HG02763 (cell line): ENCODE results near the gene SLC25A1.
"Not testable (repeated sequence)": the region's sequence is repeated elsewhere in the genome, so short reads cannot be mapped to it uniquely, and the experiment has no call there.

ENCODE experiments used
- ATAC-seq: cut with Tn5 transposase; IDR thresholded peaks from one replicate; pipeline ENCODE4 v1.9.1; 2021; ENCODE audit warnings: mild to moderate bottlenecking, moderate library complexity; ENCODE audit not compliant: unreplicated experiment

Gene SLC25A1

DNA sequence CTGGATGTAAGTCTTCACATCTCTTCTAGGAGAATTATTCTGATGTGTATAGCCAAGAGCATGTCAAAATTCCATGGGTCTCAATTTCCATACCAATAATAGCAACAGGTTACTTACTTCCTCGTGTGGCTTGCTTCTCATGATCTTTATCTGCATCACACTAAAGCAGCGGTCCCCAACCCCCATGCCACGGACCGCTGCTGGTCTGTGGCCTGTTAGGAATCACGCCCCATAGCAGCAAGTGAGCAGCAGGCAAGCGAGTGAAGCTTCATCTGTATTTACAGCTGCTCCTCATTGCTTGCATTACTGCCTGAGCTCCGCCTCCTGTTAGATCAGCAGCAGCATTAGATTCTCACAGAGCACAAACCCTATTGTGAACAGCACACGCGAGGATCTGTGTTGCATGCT is 28.9 kb upstream of the SLC25A1 start:
- no peak for ATAC-seq

DNA sequence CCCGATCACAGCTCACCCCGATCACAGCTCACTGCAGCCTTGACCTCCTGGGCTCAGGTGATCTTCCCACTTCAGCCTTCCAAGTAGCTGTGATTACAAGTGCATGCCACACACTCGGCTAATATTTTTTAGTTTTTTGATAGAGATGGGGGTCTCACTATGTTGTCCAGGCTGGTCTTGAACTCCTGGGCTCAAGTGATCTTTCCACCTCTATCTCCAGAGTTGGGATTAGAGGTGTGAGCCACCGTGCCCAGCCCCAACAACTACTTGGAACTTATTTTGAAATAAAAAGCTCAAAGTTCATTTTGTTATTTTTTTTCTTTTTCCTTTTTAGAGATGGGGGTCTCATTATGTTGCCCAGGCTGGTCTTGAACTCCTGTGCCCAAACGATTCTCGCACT is 27.8 kb upstream of the SLC25A1 start:
- ATAC-seq, result no peak

DNA sequence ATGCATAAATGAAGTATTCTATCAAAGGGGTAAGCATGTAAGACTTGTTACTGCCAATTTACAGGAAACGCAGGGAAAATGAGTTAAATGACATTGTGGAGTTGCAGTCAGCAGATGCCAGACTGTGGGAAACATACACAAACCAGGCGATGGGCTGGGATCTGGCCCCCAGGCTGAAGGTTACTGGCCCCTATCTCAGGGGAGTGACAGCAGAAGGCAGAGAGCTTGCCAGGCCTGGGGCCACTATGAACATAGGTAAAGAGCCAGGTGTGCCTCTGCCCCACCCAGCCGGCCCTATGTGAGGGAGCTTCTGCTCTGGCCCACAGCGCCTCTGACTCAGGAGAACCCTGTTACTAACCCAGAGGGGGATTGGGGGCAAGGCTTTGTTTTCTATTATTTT is 26.1 kb upstream of the SLC25A1 start:
- ATAC-seq, result no peak

DNA sequence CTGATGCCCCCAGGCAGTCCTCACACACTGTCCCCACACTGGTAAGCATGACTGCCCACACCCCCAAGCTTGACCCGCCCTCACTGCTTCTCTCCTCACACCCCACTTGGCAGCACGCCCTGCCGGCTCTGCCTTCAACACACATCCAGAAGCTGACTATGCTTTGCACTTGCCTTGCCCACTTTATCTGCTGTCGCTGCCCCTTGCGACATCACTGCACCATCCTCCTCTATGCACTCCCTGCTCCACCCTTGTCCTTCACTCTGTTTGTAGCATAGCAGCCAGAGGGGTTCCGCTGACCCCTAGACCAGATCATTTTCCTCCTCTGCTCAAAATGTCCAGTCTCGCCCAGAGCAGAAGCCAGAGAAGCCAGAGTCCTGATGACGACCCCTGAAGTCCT is 25.3 kb upstream of the SLC25A1 start:
- no peak for ATAC-seq

DNA sequence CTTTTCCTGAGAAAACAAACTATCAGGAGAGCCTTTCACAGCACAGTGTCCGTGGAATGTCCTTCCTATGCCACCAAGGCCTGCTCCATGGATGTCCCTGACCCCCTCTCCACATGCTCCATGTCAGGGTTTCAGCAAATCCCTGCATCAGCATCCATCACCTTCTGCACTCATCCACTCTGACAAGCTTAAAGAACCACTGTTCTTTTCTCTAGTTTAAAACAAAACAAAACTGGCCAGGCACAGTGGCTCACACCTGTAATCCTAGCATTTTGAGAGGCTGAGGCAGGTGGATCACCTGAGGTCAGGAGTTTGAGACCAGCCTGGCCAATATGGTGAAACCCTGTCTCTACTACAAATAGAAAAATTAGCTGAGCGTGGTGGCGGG is 24.3 kb upstream of the SLC25A1 start:
- not testable (repeated sequence) for ATAC-seq

DNA sequence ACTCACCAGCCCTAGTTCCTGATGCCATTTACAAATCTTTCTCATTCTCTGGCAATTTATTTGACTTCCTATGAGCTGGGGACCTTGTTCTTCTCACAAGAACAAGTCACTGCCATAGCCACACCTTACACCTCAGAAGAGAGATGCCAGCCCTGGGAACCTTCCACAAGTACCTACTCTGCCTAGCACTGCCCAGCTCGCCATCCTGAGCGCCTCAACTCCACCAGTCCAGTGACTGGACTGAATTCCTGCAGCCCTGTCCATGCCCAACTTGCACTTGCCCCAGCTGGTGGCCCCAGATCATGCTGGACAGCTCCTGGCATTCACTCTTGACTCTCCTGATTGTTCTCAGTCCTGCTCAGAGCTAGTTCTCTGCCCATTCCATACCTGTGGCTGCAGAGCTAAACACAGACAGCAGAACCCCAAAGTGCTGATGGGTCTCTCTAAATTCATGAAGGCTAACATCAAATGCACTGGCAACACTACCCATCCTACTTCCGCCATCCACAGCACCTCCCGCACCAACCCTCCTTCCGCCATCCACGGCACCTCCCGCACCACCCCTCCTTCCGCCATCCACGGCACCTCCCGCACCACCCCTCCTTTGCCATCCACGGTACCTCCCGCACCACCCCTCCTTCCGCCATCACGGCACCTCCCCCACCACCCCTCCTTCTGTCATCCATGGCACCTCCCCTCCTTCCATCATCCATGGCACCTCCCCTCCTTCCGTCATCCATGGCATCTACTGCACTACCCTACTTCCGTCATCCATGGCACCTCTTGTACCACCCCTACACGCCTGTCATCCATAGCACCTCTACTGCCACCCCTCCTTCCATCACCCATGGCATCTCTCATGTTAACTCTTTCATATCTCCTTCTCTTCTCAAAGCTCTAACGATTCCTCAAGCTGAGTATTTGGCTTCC is 23.6 kb upstream of the SLC25A1 start:
- ATAC-seq, result no peak

DNA sequence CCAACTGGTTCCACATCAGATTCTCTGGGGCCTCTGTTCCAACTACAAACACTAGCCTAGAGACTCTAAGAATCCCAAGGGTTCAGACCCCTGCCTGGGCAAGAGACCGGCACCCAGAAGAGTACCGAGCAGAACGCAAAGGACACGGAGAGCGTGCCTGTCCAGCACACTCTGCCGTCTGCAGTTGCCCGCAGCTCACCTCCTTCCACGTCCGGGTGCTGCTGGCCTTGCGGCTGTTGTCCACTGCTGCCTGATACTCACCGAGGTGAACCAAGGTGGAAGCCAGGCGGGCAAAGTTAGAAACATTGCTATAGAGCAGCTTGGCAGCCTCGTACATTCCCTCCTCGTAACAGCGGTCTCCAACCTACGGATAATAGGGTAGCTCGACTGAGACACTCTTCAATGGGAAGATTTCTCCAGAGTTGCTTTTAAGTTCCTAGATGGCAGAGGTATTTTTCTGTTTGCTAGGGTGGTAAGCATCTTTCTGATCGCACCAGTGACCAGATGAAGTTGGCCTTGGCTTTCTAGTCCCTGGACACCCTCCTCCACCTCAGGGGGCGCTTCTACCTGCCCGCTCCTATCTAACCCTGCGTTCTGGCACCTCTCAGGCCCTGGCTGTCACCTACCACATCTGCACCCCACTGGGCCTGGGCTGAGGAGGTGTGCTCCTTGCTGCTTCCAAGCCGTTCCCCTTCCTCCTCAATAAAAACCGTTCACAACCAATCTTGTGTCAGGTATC is 22.8 kb upstream of the SLC25A1 start:
- ATAC-seq, result no peak

DNA sequence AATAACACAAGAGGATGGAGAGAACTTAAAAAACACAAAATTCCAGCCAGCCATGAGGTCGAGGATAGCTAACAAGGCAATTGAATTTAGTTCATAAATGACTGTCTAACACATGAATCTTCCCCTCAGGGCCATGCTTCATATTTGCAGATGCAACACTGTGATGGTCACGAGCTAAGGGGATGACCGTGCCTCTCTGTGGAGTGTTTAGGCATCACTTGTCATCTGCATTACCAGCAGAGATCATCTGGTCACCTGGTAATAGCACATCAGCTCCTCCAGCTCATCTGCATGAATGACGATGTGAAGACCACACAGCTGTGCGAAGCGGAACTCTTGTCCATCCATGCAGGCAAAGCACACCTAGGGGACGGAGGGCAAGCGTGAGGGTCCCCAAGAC is 20.9 kb upstream of the SLC25A1 start:
- ATAC-seq, result no peak

DNA sequence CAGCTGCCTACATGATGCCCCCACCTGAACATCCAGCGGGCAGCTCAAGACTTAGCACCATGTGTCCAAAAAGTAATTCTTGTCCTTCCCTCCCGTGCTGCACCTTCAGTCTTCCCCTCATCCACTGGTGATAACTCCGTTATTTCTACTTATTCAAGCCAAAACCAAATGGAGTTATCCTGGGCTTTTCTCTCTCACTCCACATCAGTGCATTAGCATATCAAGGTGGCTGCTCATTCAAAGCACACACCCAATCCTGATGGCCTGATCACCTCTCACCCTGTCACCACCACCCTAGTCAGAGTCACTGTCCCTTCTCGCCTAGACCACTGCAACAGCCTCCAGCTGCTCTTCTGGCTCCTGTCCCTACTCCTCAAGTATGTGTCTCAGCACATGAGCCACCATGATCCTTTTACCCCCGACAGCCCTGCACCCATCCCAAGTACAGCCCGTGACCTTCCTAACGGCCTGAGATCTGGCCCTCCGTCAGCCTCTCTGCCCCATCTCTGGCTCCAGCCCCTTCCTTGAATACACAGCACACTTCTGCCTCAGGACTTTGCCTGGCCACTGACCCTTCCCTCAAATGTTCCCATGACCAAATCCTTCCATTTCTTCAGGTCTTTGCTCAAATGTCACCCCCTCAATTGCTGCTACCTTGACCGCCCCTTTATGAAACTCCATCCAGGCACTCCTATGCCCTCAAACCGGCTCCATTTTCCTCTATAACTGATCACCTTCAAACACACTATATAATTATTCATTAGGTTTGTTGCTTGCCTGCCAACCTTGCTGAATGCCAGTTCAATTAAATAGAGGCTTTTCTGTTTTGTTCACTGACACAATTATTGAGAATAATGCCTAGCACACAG is 19.7 kb upstream of the SLC25A1 start:
- ATAC-seq, result no peak

DNA sequence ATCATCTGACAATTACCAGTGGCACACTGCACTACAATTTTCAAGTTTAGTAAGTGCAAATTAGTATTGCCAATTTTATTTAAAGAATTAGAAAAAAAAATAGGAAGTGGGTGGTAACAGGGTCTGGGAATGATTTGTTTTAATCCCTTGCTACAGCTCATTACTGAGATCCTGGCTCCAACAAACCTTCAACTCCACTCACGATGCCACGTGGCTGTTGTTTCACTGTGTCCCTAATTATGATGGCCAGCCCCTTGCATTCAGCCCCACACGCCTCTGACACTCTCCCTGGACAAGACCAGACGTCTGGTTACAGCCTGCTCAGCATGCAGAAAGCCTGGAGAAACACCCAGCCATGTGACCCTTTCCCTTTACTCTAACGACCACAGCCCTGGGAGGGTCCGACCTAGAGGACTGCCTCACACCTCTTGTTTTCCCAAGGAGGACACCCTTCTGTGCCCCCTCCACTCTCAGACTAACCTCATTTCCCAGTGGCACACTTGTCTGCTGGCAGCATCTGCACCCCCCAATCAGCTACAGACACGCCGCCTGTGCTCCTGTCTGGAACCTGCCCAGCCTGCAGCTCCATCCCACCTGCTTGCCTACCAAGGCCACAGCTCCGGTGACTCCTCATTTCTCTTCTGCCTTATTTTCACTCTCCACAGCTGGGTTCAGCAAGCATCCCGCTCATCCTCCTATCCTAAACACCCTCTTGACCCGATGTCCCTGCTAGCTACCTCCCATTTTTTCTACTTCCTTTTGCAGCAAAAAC is 18.5 kb upstream of the SLC25A1 start:
- no peak for ATAC-seq

DNA sequence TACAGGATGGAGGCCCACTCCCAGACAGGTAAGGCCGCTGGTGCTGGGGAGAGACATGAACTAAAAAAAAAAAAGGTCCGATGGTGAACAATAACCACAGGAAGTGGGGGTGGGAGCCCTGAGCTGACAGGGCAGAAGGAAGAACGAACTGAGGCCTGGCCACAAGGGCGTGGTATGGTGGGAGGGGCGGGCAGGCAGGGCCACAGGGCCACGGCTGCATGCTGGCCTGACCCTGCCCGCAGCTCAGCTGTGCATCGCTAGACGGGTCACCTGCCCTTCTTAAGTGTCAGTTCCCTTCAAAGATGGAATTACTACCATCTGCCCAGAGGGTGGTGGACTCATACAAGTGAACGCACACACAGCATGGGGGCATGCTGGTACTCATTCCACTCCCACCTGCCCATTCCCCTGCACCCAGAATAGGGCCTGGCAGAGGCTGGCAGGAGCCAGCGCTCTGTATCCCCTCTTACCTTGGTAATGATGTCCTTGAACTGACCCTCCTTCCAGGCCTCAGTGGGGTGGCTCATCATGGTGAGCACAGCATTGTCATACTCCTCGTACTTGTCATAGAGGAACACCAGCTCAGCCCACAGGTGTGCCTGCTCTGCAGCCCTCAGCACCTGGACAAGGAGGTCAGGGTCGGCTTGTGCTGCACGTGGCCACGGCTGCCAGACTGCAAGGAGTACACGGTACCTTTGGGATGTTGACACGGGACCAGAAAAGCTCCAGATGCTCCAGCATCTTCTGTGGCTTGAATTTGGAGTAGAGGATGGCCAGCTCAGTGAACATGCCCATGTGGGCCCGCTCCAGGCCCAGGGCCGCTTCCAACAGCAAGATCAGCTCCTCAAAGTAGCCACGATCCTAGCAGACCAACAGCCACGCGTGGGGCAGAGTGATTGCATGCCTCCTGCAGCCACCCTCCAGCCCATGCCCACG is 17.5 kb upstream of the SLC25A1 start:
- no peak for ATAC-seq

DNA sequence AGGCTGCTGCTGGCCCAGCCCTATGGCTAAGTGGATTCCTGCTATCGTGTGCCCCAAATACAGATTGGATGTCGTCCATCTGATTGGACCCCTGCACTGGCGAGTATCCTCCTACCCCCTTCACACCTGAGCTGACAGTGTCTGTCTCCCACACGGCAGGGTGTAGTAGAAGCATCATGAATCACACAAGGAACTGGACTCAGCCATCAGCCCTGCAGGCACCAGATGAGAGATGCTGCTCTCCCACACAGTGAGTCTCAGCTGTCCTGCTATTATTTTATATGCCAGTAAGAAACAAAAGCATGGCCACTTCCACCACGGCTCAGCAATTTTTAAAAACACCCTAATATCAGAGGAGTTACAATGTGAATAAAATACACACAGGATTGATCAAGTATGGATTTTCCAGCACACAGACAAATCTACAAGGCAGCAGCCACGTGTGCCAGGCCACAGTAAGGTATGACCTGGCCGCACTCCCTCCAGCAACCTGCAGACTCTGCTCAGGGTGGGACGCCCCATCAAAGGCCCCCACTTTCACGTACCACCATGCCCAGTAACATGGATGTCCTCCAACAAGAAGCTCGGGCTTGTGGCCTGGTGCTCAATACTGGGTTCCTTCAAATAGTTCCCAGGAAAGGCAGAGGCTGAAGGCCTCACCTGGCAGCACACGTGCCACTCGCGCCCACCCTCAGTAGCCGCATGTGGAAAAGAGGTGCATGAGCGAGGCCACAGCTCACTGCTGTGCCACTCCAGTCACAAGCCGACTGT is 16.4 kb upstream of the SLC25A1 start:
- ATAC-seq, result no peak

DNA sequence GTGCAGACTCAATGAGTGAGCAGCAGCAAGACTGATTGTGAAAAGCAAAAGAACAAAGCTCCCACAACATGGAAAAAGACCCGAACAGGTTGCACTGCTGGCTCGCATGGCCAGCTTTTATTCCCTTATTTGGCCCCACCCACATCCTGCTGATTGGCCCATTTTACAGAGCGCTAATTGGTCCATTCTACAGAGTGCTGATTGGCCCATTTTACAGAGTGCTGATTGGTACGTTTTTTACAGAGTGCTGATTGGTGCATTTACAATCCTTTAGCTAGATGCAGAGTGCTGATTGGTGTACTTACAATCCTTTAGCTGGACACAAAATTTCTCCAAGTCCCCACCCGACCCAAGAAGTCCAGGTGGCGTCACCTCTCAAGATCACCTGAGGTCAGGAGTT is 15.3 kb upstream of the SLC25A1 start:
- ATAC-seq, result no peak

DNA sequence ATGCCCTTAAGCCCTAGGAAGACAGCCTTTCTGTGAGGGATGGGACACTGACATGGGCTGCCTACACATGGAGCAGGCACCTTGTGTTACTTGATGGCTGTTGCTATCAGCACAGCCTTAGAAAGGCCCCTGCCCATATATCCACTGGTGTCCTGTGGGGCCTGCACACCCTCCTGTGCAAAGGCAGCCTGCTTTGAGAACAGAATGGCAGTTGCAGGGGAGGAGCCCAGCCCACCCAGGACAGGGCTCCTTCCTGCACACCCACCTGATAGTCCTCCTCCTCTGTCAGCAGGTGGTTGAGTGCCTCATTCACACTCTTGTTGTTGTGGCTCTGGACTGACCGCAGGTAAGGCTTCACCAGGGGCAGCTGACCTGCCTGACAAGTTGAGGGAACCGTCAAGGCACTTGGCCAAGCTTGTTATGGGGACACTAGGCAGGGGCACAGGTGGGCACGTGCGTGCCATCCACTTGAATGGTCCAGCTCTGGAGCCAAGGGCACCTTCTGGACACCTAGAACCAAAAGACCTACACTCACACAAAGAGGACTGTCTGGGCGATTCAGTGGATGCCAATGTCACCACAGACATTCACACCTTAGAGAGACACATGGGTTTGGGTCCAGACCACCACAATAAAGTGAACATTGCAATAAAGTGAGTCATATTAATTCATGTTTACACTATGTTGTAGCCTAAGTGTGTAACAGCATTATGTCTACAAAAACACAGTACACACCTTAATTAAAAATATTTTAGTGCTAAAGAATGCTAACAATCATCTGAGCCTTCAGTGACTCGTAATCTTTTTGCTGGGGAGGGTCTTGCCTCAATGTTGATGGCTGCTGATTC is 9.4 kb upstream of the SLC25A1 start:
- no peak for ATAC-seq

DNA sequence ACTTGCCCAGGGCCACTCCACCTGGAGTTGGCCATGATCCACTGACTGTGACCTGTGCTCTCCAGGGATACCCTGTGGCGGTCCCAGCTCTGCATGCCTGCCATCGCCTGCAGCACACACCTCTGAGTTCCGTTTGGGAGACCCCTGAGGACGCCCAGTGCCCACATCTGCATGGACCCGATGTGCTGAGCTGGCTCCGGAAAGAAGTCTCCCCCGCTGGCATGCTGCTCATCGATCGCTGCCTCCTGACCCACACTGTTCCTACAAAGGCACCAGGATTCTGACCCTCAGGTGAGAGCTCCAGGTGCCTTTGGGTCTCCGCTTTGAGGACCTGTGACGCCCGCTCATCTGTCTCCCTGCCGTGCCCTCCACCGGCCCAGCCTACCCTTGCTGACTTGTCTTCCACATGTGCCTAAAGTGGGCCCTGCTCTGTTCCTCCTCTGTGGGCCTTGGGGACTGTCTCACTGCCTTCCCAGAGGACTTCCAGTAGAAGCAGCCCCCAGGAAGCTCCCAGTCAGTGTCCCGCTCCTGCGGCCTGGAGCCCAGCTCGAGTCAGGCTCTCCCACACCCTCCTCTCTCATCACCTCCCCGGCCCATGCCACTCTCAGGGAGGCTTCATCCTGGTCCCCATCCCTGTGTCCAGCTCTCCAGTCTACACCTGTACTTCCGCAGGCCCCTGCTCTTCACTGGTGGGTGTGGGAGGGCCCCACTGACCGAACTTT is 5.9 kb upstream of the SLC25A1 start:
- no peak for ATAC-seq

DNA sequence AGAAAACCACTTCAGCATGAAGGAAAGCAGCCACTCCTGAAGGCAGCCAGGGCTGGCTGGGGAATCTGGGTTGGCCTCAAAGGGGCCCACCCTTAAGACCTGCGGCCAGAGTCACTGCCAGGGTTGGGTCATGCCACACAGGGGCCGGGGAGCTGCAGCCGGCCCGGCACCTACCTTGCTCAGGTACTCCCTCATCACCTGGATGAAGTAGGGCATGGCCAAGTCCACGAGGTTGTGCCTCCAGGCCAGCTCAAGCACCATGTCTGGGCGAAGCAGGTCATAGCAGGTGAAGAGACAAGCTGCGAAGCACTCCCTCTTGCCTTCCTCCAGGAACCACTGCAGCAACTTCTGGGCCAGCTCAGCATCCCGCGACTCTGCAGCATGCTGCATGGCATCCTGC is 4.7 kb upstream of the SLC25A1 start:
- ATAC-seq, result no peak

DNA sequence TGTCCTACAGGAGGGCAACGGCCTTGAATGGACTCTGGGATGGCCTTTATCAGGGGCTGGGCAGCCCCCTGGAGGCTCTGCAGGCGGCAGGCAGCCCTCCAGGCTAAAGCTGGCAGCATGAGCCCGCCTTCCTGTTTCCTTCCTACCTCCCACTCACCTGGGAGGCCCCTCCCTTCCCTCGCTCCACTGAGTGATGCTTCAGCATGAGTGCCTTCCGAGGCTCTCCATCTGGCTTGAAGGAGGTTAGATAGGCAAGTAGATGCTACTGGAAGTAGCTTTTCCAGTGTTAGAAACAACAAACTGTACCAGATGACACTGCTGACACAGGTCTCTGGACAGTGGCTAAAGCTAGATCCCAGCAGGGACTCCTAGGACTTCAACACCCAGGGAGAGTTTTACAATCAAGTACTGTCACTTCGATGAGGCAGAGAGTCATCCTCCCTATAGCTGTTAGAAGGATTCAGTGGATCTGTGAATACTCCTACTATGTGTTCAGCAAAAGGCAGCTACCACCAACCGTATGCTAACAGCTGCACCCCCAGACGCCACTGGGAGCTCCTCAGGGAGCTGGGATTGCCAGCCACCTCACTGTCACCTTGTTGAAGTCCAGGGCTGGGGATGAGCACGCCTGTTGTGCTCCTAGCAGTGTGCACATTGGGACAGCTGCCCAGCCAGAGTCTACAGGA is 4.1 kb upstream of the SLC25A1 start:
- no peak for ATAC-seq
